Measurements from ENCODE around the gene RGMA.

The RGMA gene

GRCh38 chr15:93085692-93086091, 3.3 kb downstream of the RGMA start:
- no peaks in the 10 kb centered on the region for H3K36me3 Mint-ChIP-seq (ENCODE audit: low read depth)
- peak overlapping the region in 2 of 3 experiments; percentile 3 to 37 for H3K27ac Mint-ChIP-seq
- TF ChIP-seq CTCF (IDR thresholded peaks at IDR 0.05; ENCODE audit: unreplicated experiment in 3 of 3): no peak
- peaks cover 62% of the 10 kb centered on the region for H3K4me1 Mint-ChIP-seq
- no peaks in the 10 kb centered on the region for H3K9me3 Mint-ChIP-seq
- peaks cover 46% of the 10 kb centered on the region for H3K27me3 Mint-ChIP-seq (ENCODE audit: low read depth)
- peak overlapping the region; percentile 1 to 97 (median 47) for H3K4me3 Mint-ChIP-seq

GRCh38 chr15:93082861-93083260, 6.2 kb downstream of the RGMA start:
- H3K27me3 Mint-ChIP-seq (ENCODE audit: low read depth): peaks cover 29% of the 10 kb centered on the region
- no peaks in the 10 kb centered on the region for H3K36me3 Mint-ChIP-seq (ENCODE audit: low read depth)
- H3K4me1 Mint-ChIP-seq: peaks cover 55% of the 10 kb centered on the region
- H3K4me3 Mint-ChIP-seq: no peak overlapping the region
- H3K27ac Mint-ChIP-seq: no peak overlapping the region
- TF ChIP-seq CTCF (IDR thresholded peaks at IDR 0.05; ENCODE audit: unreplicated experiment in 3 of 3): no peak
- H3K9me3 Mint-ChIP-seq: no peaks in the 10 kb centered on the region

- no peaks in the 10 kb centered on the region for H3K36me3 Mint-ChIP-seq (ENCODE audit: low read depth)
- H3K27me3 Mint-ChIP-seq (ENCODE audit: low read depth): peaks cover 18% of the 10 kb centered on the region
- no peaks in the 10 kb centered on the region for H3K9me3 Mint-ChIP-seq
- H3K4me1 Mint-ChIP-seq: peaks cover 41% of the 10 kb centered on the region
- no peak overlapping the region for H3K27ac Mint-ChIP-seq
- no peak overlapping the region for H3K4me3 Mint-ChIP-seq
- no peak for TF ChIP-seq CTCF (IDR thresholded peaks at IDR 0.05; ENCODE audit: unreplicated experiment in 3 of 3)
Measured at GRCh38 chr15:93081399-93081798, 7.6 kb downstream of the RGMA start.

GRCh38 chr15:93080451-93080850, 8.6 kb downstream of the RGMA start:
- Mint-ChIP-seq H3K36me3 (ENCODE audit: low read depth) (no peaks in the 10 kb centered on the region), H3K27ac (peak overlapping the region in 1 of 3 experiments; percentile 34), H3K4me1 (peaks cover 38% of the 10 kb centered on the region), H3K4me3 (no peak overlapping the region), H3K9me3 (no peaks in the 10 kb centered on the region), H3K27me3 (ENCODE audit: low read depth) (peaks cover 16% of the 10 kb centered on the region)
- no peak for TF ChIP-seq CTCF (IDR thresholded peaks at IDR 0.05; ENCODE audit: unreplicated experiment in 3 of 3)

- Mint-ChIP-seq H3K9me3 (no peaks in the 10 kb centered on the region), H3K27me3 (ENCODE audit: low read depth) (peaks cover 18% of the 10 kb centered on the region), H3K4me3 (no peak overlapping the region), H3K27ac (no peak overlapping the region), H3K4me1 (peaks cover 44% of the 10 kb centered on the region), H3K36me3 (ENCODE audit: low read depth) (no peaks in the 10 kb centered on the region)
- TF ChIP-seq CTCF (IDR thresholded peaks at IDR 0.05; ENCODE audit: unreplicated experiment in 3 of 3): no peak
Measured at GRCh38 chr15:93076875-93077274, 12.1 kb downstream of the RGMA start.

GRCh38 chr15:93076217-93076616, 12.8 kb downstream of the RGMA start:
- Mint-ChIP-seq H3K4me1 (peaks cover 45% of the 10 kb centered on the region), H3K36me3 (ENCODE audit: low read depth) (no peaks in the 10 kb centered on the region), H3K27ac (no peak overlapping the region), H3K9me3 (no peaks in the 10 kb centered on the region), H3K4me3 (peak overlapping the region in 1 of 3 experiments; percentile 11), H3K27me3 (ENCODE audit: low read depth) (peaks cover 18% of the 10 kb centered on the region)
- TF ChIP-seq CTCF (IDR thresholded peaks at IDR 0.05; ENCODE audit: unreplicated experiment in 3 of 3): no peak

Measured in nephron (organoid).